Type B pancreatic cell (in vitro differentiated cells): ENCODE results near the gene SOX13. TPM values are rescaled to one million over a fixed set of nuclear protein-coding genes. Genes with fewer than 3 reads are reported as not detected.

Experiments used
- DNase-seq: peaks from one replicate; pipeline ENCODE4 v3.0.0; 2021; ENCODE audit warnings: mixed read lengths; ENCODE audit not compliant: unreplicated experiment; ENCODE audit errors: extremely low spot score
- H3K27ac Mint-ChIP-seq: 2 replicates; pipeline ENCODE4 v1.8.0; 2021; ENCODE audit warnings: mild to moderate bottlenecking, mixed read lengths
- H3K27me3 Mint-ChIP-seq: 2 replicates; pipeline ENCODE4 v1.8.0; 2021; ENCODE audit warnings: mixed read lengths
- H3K36me3 Mint-ChIP-seq: 2 replicates; pipeline ENCODE4 v1.8.0; 2021; ENCODE audit warnings: mixed read lengths
- H3K4me1 Mint-ChIP-seq: one replicate; pipeline ENCODE4 v1.8.0; 2021; ENCODE audit warnings: mixed read lengths; ENCODE audit not compliant: unreplicated experiment
- H3K4me3 Mint-ChIP-seq: 2 replicates; pipeline ENCODE4 v1.8.0; 2021; ENCODE audit warnings: mild to moderate bottlenecking, mixed read lengths
- H3K9me3 Mint-ChIP-seq: 2 replicates; pipeline ENCODE4 v1.8.0; 2021; ENCODE audit warnings: mixed read lengths
- CTCF ChIP-seq: fragments of 200-600 bp; sonication (generic); conservative IDR thresholded peaks from 2 replicates; pipeline ENCODE4 v1.5.0; 2021; ENCODE audit warnings: antibody characterized with exemption, mild to moderate bottlenecking
- total RNA-seq: library from RNA; stranded (reverse); gene quantifications from 2 replicates; pipeline ENCODE4 v1.2.1, GENCODE V29; 2021; ENCODE audit warnings: low replicate concordance

Gene SOX13
- total RNA-seq, 1 donor from 2014 or later, result 39.4 TPM

- no peak for DNase-seq
- TF ChIP-seq CTCF, result no peak
- no peak overlapping the region for H3K27ac Mint-ChIP-seq
- peaks cover 9% of the 10 kb centered on the region for H3K4me1 Mint-ChIP-seq
- H3K36me3 Mint-ChIP-seq, result no peaks in the 10 kb centered on the region
- H3K9me3 Mint-ChIP-seq, result no peaks in the 10 kb centered on the region
- H3K27me3 Mint-ChIP-seq, result no peaks in the 10 kb centered on the region
- no peak overlapping the region for H3K4me3 Mint-ChIP-seq
Measured at GRCh38 chr1:204032642-204033235, 40.2 kb upstream of the SOX13 start.

- no peak for TF ChIP-seq CTCF
- no peaks in the 10 kb centered on the region for H3K27me3 Mint-ChIP-seq
- H3K4me3 Mint-ChIP-seq, result no peak overlapping the region
- H3K36me3 Mint-ChIP-seq, result no peaks in the 10 kb centered on the region
- no peaks in the 10 kb centered on the region for H3K9me3 Mint-ChIP-seq
- peaks cover 5% of the 10 kb centered on the region for H3K4me1 Mint-ChIP-seq
- H3K27ac Mint-ChIP-seq, result no peak overlapping the region
- DNase-seq, result no peak
Measured at GRCh38 chr1:204033306-204033705, 39.6 kb upstream of the SOX13 start.

GRCh38 chr1:204036882-204037655 is 35.8 kb upstream of the SOX13 start:
- no peaks in the 10 kb centered on the region for H3K36me3 Mint-ChIP-seq
- H3K27ac Mint-ChIP-seq, result peak overlapping the region; percentile 15
- no peaks in the 10 kb centered on the region for H3K9me3 Mint-ChIP-seq
- no peak for DNase-seq
- H3K4me3 Mint-ChIP-seq, result no peak overlapping the region
- H3K27me3 Mint-ChIP-seq, result no peaks in the 10 kb centered on the region
- peak; percentile 63 for TF ChIP-seq CTCF
- H3K4me1 Mint-ChIP-seq, result peaks cover 10% of the 10 kb centered on the region

GRCh38 chr1:204041232-204041767 is 31.6 kb upstream of the SOX13 start:
- no peaks in the 10 kb centered on the region for H3K9me3 Mint-ChIP-seq
- peaks cover 3% of the 10 kb centered on the region for H3K27me3 Mint-ChIP-seq
- no peaks in the 10 kb centered on the region for H3K36me3 Mint-ChIP-seq
- H3K4me3 Mint-ChIP-seq, result no peak overlapping the region
- TF ChIP-seq CTCF, result no peak
- peaks cover 5% of the 10 kb centered on the region for H3K4me1 Mint-ChIP-seq
- no peak for DNase-seq
- H3K27ac Mint-ChIP-seq, result no peak overlapping the region

GRCh38 chr1:204041803-204042505 is 31.0 kb upstream of the SOX13 start:
- H3K9me3 Mint-ChIP-seq, result no peaks in the 10 kb centered on the region
- peaks cover 3% of the 10 kb centered on the region for H3K27me3 Mint-ChIP-seq
- no peaks in the 10 kb centered on the region for H3K36me3 Mint-ChIP-seq
- H3K4me1 Mint-ChIP-seq, result peaks cover 5% of the 10 kb centered on the region
- no peak for TF ChIP-seq CTCF
- no peak overlapping the region for H3K4me3 Mint-ChIP-seq
- no peak for DNase-seq
- no peak overlapping the region for H3K27ac Mint-ChIP-seq
